NCI-H748 treated with DMSO at 0.1 percent for 48 hours (cell line): ENCODE data around the gene ADRM1.

Experiments used
- DNase-seq: peaks from one replicate; lab custom pipeline; 2025; lab: John Stamatoyannopoulos, UW

The ADRM1 gene, protein sequence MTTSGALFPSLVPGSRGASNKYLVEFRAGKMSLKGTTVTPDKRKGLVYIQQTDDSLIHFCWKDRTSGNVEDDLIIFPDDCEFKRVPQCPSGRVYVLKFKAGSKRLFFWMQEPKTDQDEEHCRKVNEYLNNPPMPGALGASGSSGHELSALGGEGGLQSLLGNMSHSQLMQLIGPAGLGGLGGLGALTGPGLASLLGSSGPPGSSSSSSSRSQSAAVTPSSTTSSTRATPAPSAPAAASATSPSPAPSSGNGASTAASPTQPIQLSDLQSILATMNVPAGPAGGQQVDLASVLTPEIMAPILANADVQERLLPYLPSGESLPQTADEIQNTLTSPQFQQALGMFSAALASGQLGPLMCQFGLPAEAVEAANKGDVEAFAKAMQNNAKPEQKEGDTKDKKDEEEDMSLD

DNA sequence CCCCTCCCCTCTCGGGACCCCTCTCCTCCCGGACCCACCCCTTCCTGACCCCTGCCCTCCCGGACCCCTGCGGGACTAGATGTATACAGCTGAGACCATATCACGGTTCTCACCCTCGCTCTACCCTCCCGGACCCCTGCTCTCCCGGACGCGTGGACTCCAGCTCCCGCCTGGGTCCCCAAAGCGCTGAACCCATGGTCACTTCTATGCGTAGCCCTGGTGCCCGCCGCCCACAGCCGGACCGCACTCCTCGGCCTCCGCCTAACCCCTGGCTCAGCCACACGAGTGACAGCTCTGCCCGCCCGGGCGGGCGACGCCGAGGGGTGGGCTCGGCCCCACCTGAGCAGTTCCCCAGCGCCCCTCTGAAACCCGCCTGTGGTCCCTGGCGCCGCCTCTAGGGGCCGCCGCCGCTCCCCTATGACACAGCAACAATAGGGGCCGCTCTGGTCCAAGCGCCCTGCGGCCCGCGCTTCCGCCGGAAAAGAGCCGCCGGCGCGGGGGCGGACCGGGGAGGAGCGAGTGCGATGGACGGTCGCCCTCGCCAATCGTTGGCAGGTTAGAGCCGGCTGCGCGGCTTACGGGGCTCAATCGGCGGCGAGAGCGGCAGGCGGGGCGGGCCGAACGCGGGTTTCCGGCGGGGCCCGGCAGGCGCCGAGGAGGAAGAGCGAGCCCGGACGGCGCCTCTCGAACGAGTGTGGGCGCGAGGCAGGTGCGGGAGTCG is at the start of gene ADRM1:
TSS of gene ADRM1 (plus strand) at position 657 of the 721 bp plus-strand sequence. CDS start 572 bp downstream, outside the sequence.
- DNase-seq = peak; percentile 68

DNA sequence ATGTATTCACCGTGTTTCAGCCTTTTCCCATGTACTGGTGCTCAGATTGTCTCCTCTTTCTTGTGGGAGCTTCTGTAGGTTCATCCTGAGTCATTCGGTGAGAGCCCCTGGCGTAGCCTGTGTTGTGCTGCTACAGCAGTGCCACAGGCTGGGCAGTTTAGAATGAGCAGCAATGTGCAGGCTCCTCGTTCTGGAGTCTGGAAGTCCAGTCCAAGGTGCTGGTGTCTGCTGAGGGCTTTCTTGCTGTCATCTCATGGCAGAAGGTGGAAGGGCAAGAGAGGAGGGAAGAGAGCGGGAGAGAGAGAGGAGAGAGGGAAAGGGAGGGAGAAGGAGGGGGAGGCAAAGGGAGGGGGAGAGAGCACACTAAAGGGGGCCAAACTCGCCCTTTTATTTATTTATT is 49.4 kb upstream of the ADRM1 start:
- no peak for DNase-seq

DNA sequence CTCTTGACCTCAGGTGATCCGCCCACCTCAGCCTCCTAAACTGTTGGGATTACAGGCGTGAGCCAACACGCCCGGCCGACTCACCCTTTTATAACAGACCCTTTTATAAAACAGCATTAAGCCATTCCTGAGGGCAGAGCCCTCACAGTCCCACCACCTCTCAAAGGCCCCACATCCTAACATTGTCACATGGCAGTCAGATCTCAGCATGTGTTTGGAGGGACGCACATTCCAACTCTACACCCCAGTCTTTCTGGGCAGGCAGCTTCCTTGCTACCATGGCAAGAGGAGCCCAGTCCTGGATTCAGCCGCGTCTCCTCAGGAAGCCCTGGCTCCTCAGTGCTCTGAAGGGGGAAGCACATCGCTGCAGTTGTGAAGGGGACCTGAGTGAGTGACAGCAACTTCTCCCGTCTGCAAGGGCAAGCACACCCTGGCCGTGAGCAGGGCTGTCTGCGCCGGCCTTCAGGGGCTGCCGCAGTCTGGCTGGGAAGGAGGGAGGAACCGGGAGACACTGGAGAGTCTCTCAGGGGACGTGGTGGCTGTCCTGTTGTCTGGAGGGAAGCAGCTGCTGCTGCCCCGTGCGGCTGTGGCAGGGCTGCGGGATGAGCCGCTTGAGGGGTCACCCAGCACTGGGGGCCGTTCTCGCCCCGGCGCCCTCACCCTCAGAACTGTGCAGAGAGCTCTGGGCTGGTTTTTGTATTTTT is 48.6 kb upstream of the ADRM1 start:
- no peak for DNase-seq

DNA sequence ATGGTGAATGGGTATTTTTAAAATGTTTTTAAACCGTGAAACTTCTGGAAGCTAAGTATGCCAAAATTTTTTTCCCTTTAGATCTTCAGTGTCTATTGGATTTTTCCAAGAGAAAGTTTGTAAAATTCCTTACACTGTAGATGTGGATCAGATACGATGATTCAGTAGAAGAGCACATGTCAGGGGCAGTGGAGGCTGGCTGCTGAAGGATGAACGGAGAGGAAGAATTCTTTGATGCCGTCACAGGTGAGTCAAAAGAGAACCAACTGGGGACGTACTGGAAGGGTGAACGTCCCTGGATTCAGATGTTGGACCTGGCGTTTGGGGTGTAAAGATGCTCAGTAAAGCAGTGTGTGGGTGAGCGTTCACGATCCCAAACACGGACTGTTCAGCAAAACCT is 46.8 kb upstream of the ADRM1 start:
- DNase-seq = no peak

DNA sequence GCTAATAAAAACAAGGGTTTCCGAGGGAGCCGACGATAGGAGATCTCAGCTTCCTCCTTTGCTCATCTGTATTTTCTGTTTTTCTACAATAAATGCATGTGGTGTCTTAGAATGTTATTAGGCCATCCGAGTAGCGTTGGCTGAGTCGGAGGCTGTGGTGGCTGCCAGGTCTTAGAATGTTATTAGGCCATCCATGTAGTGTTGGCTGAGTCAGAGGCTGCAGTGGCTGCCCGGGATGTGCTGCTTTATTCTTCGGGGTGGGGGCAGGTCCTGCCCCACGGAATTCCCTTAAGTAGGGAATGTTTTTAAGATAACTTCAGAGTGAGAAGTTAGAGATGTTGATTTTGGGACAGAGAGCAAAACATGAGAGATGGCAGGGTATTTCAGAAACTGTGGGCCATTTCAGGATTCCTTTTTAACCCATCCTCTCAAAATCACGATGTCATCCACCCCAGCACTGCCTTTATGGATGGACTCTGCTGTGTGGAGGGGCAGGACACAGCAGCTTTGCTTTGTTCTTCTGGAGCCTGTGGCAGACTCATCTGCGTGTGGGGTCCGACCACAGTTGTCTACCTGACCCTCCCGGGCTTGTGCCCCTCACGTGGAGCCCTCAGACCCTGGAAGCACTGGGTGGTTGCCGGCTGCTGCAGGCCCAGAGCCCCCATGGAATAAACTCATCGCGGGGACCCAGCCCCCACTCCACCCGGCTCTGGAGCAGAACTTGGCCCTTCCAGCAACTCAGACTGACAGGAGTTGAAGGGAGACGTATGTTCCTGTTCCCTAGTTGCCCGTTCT is 44.1 kb upstream of the ADRM1 start:
- no peak for DNase-seq

DNA sequence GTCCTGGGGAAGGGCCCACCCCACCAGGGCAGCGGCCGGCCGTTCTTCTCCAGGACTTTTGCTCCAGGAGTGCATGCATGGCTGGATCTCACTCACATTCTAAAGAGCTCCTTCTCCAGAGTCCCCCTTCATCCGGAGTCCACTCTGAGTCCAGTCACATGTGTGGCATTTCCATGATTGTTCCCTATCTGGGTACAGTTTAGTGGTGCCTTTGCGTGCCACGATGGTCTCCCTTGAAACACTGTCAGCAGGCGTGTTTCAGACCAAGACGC is 43.6 kb upstream of the ADRM1 start:
- DNase-seq = no peak

DNA sequence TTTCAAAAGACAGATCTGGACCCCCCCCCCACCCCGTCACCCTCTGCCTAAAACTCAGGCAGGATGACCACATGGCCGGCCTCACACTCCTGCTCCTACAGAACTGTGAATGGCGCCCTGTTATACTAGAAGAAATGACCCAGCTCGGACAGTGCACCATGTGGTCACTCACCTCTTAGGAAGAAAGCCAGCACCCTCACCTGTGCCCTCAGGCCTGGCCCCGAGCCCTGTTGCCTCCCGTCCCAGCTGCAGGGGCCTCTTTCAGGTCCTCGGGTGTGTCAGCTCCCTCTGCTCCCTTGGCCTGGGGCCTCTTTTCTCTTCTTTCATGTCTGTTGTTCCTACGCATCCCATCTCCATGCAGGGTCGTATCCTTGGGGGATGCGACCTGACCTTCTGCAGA is 40.7 kb upstream of the ADRM1 start:
- DNase-seq = no peak

DNA sequence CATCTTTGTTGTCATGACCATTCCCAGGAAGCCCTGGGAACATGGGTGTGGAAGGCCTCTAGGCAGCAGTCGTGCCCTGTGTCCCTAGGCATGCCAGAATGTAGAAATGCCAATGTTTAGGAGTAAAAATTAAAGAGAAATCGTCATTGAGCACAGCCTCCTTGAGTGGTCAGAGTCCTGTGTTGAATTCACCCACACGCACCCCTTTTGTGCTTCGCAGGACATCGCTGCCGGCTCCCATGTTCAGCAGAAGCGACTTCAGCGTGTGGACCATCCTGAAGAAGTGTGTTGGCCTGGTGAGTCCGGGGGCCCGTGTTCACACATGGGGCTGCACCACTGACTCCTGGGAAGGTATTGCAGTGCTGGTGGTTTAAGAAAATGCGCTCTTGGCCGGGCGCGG is 39.4 kb upstream of the ADRM1 start:
- no peak for DNase-seq

DNA sequence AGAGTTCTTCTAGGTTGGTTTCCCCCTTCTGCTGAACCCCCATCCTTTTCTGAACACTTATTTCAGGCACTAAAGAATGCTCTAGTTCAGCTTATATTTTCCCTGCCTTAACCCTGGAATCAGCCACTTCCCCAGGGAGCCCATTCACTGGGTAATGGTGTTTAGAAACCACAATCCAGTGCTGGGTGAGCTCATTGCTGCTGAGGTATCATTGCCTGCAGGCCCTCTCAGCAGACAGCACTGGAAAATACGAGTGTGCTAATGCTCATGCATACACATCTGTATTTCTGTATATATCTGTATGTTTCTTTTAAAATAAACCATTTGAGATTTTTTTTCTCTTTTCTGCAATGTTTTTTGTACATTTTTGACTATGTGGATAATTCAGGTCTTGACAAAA is 37.4 kb upstream of the ADRM1 start:
- no peak for DNase-seq

DNA sequence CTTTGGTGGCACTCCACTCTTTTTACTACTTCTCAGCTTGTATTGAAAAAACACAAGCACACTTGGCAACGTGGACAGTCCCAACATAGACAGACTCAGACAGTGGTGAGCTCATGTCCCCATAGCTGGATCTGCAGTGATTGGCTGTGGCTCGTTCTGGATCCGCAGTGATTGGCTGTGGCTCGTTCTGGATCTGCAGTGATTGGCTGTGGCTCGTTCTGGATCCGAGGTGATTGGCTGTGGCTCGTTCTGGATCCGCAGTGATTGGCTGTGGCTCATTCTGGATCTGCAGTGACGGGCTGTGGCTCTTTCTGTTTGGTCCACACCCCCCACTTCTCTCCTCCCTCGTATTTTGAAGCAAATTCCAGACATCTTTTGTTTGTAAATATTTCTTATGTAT is 36.5 kb upstream of the ADRM1 start:
- no peak for DNase-seq

DNA sequence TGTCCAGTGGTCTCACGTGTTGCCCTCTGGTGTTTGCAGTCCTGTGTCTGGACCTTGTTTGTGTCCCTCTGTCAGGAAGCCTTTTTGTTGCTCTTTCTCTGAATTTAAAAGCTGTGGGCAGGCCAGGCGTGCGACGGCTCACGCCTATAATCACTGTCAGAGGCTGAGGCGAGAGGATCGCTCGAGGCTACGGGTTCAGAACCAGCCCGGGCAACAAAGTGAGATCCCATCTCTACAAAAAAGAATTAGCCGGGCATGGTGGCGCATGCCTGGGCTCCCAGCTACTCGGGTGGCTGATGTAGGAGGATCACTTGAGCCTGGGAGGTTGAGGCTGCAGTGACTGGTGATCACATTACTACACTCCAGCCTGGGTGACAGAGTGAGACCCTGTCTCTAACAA is 35.9 kb upstream of the ADRM1 start:
- no peak for DNase-seq

DNA sequence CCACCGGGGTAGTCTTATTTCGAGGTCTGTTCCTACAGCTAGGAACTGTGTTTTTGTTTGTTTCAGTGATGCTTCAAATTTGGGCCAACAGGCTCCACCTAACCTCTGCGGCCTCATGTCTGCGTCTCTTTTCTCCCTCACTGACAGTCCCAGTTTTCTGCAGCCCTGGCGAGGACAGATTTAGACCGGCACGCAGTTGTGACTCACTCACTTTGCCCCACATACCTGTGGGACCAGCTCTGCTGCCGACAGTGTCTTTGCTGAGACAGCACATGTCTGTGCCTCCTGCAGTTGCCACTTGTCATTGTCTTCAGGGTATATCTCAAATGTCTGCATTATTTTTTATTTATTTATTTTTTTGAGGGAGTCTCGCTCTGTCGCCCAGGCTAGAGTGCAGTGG is 35.3 kb upstream of the ADRM1 start:
- DNase-seq = no peak

DNA sequence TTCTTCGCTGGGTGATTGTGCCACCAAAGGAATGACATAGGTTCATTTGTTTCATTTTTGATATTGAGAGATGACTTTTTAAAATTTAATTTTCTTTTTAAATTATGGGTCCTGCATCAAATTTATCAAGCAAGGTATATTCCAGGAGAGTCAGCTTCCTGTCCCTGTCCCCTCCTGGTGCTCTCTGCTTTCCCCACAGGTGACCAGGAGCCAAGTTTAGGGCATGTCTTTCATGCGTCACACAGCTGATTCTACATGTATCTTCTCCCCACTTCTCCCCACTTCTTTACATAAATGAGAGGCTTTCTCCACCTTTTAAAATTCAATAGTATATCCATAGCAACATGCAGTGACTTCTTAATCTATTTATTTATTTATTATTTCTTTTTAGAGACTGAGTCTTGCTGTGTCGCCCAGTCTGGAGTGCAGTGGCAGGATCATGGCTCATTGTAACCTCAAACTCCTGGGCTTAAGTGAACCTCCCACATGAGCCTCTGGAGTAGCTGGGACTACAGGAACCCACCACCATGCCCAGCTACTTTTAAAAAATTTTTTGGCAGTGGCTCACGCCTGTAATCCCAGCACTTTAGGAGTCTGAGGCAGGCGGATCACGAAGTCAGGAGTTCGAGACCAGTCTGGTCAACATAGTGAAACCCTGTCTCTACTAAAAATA is 34.4 kb upstream of the ADRM1 start:
- DNase-seq = no peak

DNA sequence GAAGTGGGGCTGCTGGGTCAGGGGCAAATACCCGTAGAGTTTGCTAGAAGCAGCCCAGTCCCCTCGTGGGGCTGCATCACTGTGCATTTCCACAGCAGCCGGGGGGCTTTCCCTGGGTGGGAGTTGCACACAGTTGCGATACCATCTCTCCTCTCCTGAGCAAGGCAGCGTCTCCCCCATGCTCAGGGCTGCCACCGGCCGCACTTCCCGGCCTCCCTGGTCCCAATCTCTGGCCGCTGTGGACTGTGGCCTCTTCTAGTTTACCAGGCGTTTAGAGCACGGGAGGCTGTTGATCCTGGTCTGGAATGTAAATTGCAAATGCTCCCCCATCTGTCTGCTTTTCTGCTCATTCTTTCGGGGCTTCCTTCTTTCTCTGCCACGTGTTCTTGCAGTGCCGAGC is 33.4 kb upstream of the ADRM1 start:
- DNase-seq = no peak

DNA sequence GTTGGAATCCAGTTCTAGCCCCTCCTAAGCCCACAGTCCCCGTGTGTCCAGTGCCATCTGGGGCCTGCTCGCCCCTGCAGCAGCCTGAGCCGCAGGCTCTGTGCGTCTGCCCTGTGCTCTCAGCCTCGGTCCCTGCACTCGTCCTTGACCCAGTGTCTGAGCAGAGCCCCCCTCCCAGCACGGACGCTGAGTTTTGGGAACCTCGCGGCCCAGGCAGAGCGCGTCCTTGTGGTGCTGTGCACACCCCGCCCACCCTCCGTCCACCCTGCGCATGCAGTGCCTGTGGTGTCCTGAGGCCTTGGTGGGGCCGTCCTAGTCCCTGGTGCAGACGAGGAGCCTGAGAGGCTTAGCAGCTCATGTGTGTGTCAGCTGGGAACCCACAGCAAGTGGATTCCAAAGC is 32.9 kb upstream of the ADRM1 start:
- DNase-seq = no peak

DNA sequence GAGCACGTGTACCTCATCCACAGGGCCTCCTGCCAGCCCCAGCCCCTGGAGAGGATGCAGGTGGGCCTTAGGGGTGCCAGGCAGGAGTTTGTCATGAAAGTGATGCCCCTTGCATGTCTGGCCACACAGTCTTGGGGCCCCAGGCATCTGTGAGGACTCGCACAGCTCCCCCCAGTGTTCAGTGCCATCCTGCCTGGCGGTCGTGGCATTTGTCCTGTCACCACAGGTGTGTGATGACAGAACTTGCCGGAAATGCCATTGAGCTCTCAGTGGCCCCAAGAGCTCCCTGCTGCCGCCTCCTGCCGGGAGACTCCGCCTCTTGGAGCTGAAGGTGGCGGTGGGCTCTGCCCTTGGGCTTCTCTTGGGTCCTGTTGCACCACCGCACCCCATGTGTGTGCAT is 30.6 kb upstream of the ADRM1 start:
- DNase-seq = no peak

DNA sequence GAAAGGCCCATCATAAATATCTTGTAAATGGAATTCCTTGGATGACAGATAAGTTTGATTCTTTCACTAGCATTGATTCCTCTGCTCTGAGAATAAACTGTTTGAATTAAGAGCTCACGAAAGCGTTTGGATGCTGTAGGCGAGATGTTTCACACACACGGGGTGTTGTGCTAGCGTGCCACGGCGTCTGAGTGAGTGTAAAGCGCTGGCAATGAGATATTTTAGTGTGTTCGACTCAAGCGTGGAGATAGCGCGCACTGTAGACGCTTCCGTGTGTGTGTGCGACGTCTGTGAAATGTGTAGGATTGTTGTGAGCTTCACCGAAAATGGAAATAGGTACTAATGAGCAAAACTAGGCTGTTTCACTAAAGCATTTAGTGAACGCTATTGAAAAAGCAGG is 29.4 kb upstream of the ADRM1 start:
- DNase-seq = no peak

DNA sequence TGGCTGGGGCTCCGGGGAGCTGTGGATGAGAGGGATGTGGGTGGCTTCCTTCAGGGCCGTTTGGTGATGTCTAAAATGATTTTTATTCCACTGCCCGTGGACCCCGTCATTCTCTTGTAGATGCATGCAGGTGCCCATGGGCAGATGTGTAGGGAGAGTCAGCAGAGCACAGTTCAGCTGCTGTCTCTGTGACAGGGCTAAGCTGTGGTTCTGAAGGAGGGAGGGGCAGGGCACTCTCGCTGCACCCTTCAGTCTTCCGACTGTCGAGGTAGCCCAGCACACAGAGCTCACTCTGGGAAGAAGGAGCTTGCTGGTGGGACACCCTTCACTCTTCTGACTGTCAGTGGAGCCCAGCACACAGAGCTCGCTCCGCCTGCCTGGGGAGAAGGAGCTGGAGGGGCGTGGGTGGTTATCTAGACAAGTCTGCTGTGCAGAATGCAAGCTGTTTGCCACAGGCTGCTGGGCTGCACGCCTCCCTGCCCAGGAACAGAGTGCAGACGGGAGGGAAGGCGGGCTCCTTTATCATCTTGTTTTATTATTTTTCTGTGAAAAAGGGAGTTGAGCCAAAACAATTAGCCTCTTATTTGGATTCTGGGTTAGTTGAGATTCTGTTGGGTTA is 28.4 kb upstream of the ADRM1 start:
- DNase-seq = no peak

DNA sequence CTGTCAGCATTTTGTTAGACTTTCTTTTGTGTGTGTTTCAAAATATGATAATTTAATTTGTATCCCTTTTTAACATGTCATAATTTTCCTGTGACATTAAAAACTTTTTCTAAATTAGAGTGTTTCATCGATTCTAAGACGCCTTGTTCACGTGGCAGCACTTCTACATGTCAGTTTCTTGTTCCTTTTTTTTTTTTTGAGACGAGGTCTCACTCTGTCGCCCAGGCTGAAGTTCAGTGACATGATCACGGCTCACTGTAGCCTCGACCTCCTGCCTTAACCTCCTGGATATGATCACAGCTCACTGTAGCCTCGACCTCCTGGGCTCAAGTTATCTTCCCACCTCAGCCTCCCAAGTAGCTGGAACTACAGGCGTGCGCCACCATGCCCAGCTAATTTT is 27.6 kb upstream of the ADRM1 start:
- no peak for DNase-seq

DNA sequence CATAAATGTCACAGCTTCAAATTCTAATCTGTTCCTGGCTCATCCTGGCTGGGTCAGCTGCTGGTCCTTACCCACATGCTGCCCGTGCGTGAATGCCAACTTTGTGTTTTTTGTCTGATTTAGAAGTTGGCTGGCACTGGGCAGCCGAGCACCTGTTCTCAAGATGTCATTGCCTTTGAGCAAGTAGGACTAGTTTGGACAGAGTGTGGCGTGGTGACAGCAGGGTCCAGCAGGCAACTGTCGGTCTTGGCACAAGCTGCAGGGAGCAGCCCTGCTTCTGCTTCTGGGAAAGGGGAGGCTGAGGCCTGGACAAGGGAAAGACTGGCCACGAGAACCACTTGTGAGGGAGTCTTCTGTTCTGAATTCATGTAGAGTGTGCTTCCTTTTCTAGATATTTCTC is 26.4 kb upstream of the ADRM1 start:
- DNase-seq = no peak

DNA sequence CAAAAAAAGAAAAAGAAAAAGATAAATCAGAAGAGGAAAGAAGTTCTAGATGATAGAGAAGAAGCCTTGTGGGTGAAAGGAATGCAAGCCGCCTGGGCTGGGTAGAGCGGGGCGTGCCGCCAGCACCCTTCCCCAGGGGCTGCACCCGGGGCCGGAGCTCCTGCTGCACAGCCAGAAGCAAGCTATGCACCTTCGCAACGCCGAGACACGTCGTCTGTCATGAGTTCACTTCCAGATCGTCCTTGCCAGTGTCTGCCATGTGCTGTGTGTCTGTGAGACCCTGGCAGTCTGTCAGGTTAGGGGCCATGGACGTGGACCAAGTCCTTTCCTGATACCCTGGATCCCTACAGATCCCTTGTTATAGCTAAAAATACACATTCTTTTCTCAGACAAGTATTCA is 25.5 kb upstream of the ADRM1 start:
- DNase-seq = no peak

DNA sequence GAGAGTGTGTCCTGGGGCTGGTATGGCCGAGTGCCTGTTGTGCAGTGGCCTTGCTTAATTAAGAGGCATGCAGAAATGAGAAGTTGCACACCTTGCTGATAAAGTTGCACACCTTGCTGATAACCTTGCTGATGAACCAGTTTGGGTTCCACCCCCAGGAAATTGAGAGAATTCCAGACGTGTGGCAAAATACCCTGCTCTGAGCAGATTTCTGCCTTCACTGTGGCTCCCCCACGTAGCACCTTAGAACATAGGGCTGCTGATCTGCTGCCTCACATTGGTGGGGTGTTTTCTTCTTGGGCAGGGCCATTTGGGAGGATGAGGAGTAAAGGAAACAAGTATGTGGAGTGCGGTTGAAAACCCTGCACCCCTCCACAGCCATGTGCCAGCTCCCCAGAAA is 22.5 kb upstream of the ADRM1 start:
- no peak for DNase-seq
